ENCODE data around the gene GH1. TPM values are rescaled to one million over a fixed set of nuclear protein-coding genes. Genes with fewer than 3 reads are reported as not detected.

Gene GH1
- total and polyA plus RNA-seq, 4 donors, result 5.5 TPM; not detected in 3

GRCh38 chr17:63937920-63938319, 19.3 kb upstream of the GH1 start:
- H3K4me1 ChIP-seq (ENCODE audit: control insufficient read depth, insufficient read depth, low read length), result peaks cover 9% of the 10 kb centered on the region
- no peaks in the 10 kb centered on the region for H3K27me3 ChIP-seq (ENCODE audit: control insufficient read depth, insufficient read depth, low read length)
- no peaks in the 10 kb centered on the region for H3K36me3 ChIP-seq (ENCODE audit: control insufficient read depth, insufficient read depth, low read length)
- H3K27ac ChIP-seq (ENCODE audit: low read depth, low read length), result no peak overlapping the region
- no peak for DNase-seq (ENCODE audit: low read depth in 4 of 6, low spot score in 6 of 6)
- H3K4me3 ChIP-seq (ENCODE audit: low read depth, low read length), result no peak overlapping the region
- H3K9me3 ChIP-seq (ENCODE audit: control insufficient read depth, insufficient read depth, low read length), result no peaks in the 10 kb centered on the region
- WGBS (ENCODE audit: insufficient coverage), result 90% methylated on average over 2 of the region's 4 CpGs

- Histone ChIP-seq H3K27me3 (ENCODE audit: control insufficient read depth, insufficient read depth, low read length) (no peaks in the 10 kb centered on the region), H3K36me3 (ENCODE audit: control insufficient read depth, insufficient read depth, low read length) (no peaks in the 10 kb centered on the region), H3K4me1 (ENCODE audit: control insufficient read depth, insufficient read depth, low read length) (peaks cover 9% of the 10 kb centered on the region), H3K9me3 (ENCODE audit: control insufficient read depth, insufficient read depth, low read length) (no peaks in the 10 kb centered on the region), H3K4me3 (ENCODE audit: low read depth, low read length) (no peak overlapping the region), H3K27ac (ENCODE audit: low read depth, low read length) (no peak overlapping the region)
- DNase-seq (ENCODE audit: low read depth in 4 of 6, low spot score in 6 of 6), result no peak
- WGBS (ENCODE audit: insufficient coverage), result no CpG with 5 or more reads among the region's 6 CpGs
Measured at GRCh38 chr17:63937319-63937718, 18.7 kb upstream of the GH1 start.

GRCh38 chr17:63934183-63935112, 15.8 kb upstream of the GH1 start:
- Histone ChIP-seq H3K27ac (ENCODE audit: low read depth, low read length) (no peak overlapping the region), H3K36me3 (ENCODE audit: control insufficient read depth, insufficient read depth, low read length) (no peaks in the 10 kb centered on the region), H3K9me3 (ENCODE audit: control insufficient read depth, insufficient read depth, low read length) (no peaks in the 10 kb centered on the region), H3K4me1 (ENCODE audit: control insufficient read depth, insufficient read depth, low read length) (peaks cover 11% of the 10 kb centered on the region), H3K27me3 (ENCODE audit: control insufficient read depth, insufficient read depth, low read length) (no peaks in the 10 kb centered on the region), H3K4me3 (ENCODE audit: low read depth, low read length) (no peak overlapping the region)
- WGBS (ENCODE audit: insufficient coverage), result 55% methylated on average over 11 of the region's 21 CpGs
- DNase-seq (ENCODE audit: low read depth in 4 of 6, low spot score in 6 of 6), result no peak

GRCh38 chr17:63933598-63933997, 15.0 kb upstream of the GH1 start:
- H3K36me3 ChIP-seq (ENCODE audit: control insufficient read depth, insufficient read depth, low read length), result no peaks in the 10 kb centered on the region
- H3K9me3 ChIP-seq (ENCODE audit: control insufficient read depth, insufficient read depth, low read length), result no peaks in the 10 kb centered on the region
- H3K4me1 ChIP-seq (ENCODE audit: control insufficient read depth, insufficient read depth, low read length), result peaks cover 11% of the 10 kb centered on the region
- WGBS (ENCODE audit: insufficient coverage), result 94% methylated on average over 5 of the region's 8 CpGs
- H3K27me3 ChIP-seq (ENCODE audit: control insufficient read depth, insufficient read depth, low read length), result no peaks in the 10 kb centered on the region
- no peak for DNase-seq (ENCODE audit: low read depth in 4 of 6, low spot score in 6 of 6)
- H3K4me3 ChIP-seq (ENCODE audit: low read depth, low read length), result no peak overlapping the region
- no peak overlapping the region for H3K27ac ChIP-seq (ENCODE audit: low read depth, low read length)

- H3K36me3 ChIP-seq (ENCODE audit: control insufficient read depth, insufficient read depth, low read length), result no peaks in the 10 kb centered on the region
- no peaks in the 10 kb centered on the region for H3K27me3 ChIP-seq (ENCODE audit: control insufficient read depth, insufficient read depth, low read length)
- WGBS (ENCODE audit: insufficient coverage), result 88% methylated on average over 4 of the region's 4 CpGs
- no peak overlapping the region for H3K4me3 ChIP-seq (ENCODE audit: low read depth, low read length)
- peaks cover 11% of the 10 kb centered on the region for H3K4me1 ChIP-seq (ENCODE audit: control insufficient read depth, insufficient read depth, low read length)
- no peak for DNase-seq (ENCODE audit: low read depth in 4 of 6, low spot score in 6 of 6)
- H3K27ac ChIP-seq (ENCODE audit: low read depth, low read length), result no peak overlapping the region
- H3K9me3 ChIP-seq (ENCODE audit: control insufficient read depth, insufficient read depth, low read length), result no peaks in the 10 kb centered on the region
Measured at GRCh38 chr17:63932721-63933120, 14.1 kb upstream of the GH1 start.

GRCh38 chr17:63931981-63932561, 13.4 kb upstream of the GH1 start, which contains the start of gene CD79B:
Gene CD79B, minus strand, starts transcription at chr17:63932331. Its CDS starts 70 bp downstream, at chr17:63932261.
- peaks cover 11% of the 10 kb centered on the region for H3K4me1 ChIP-seq (ENCODE audit: control insufficient read depth, insufficient read depth, low read length)
- H3K9me3 ChIP-seq (ENCODE audit: control insufficient read depth, insufficient read depth, low read length), result no peaks in the 10 kb centered on the region
- no peaks in the 10 kb centered on the region for H3K36me3 ChIP-seq (ENCODE audit: control insufficient read depth, insufficient read depth, low read length)
- no peak within 1 kb of the TSS for H3K4me3 ChIP-seq (ENCODE audit: low read depth, low read length)
- DNase-seq (ENCODE audit: low read depth in 4 of 6, low spot score in 6 of 6), result no peak
- no peak within 1 kb of the TSS for H3K27ac ChIP-seq (ENCODE audit: low read depth, low read length)
- 54% methylated on average over 19 of the region's 19 CpGs for WGBS (ENCODE audit: insufficient coverage)
- H3K27me3 ChIP-seq (ENCODE audit: control insufficient read depth, insufficient read depth, low read length), result no peaks in the 10 kb centered on the region

GRCh38 chr17:63930951-63931575, 12.4 kb upstream of the GH1 start:
- Histone ChIP-seq H3K4me3 (ENCODE audit: low read depth, low read length) (no peak overlapping the region), H3K4me1 (ENCODE audit: control insufficient read depth, insufficient read depth, low read length) (peaks cover 11% of the 10 kb centered on the region), H3K36me3 (ENCODE audit: control insufficient read depth, insufficient read depth, low read length) (no peaks in the 10 kb centered on the region), H3K27me3 (ENCODE audit: control insufficient read depth, insufficient read depth, low read length) (no peaks in the 10 kb centered on the region), H3K9me3 (ENCODE audit: control insufficient read depth, insufficient read depth, low read length) (no peaks in the 10 kb centered on the region), H3K27ac (ENCODE audit: low read depth, low read length) (no peak overlapping the region)
- 81% methylated on average over 12 of the region's 16 CpGs for WGBS (ENCODE audit: insufficient coverage)
- no peak for DNase-seq (ENCODE audit: low read depth in 4 of 6, low spot score in 6 of 6)

- no peaks in the 10 kb centered on the region for H3K9me3 ChIP-seq (ENCODE audit: control insufficient read depth, insufficient read depth, low read length)
- no peak overlapping the region for H3K4me3 ChIP-seq (ENCODE audit: low read depth, low read length)
- no peak overlapping the region for H3K27ac ChIP-seq (ENCODE audit: low read depth, low read length)
- peaks cover 11% of the 10 kb centered on the region for H3K4me1 ChIP-seq (ENCODE audit: control insufficient read depth, insufficient read depth, low read length)
- H3K36me3 ChIP-seq (ENCODE audit: control insufficient read depth, insufficient read depth, low read length), result no peaks in the 10 kb centered on the region
- peak in 2 of 6 donors; percentile 12 to 37 for DNase-seq (ENCODE audit: low read depth in 4 of 6, low spot score in 6 of 6)
- 84% methylated on average over 23 of the region's 24 CpGs for WGBS (ENCODE audit: insufficient coverage)
- H3K27me3 ChIP-seq (ENCODE audit: control insufficient read depth, insufficient read depth, low read length), result no peaks in the 10 kb centered on the region
Measured at GRCh38 chr17:63929860-63930766, 11.5 kb upstream of the GH1 start.

Measured in spinal cord (tissue), 10 donors.